Skeletal muscle cell (primary cell): ENCODE measurements around the gene BMPR1A.
A peak's percentile ranks its signal among the peaks of the same experiment; 100 is the strongest.

Experiments used
- DNase-seq: peaks from one replicate; pipeline ENCODE4 v3.0.0-alpha.2; 2010; ENCODE audit warnings: low read depth
- H3K4me3 ChIP-seq: 2 replicates; pipeline ENCODE4 v1.5.1; 2011; ENCODE audit warnings: low read depth, mild to moderate bottlenecking, control low read depth, low read length, moderate library complexity

The BMPR1A gene

GRCh38 chr10:86756511-86757112 is at the start of gene BMPR1A:
TSS of gene BMPR1A (plus strand) at chr10:86756619. CDS start at chr10:86876019, 119,400 bp downstream.
- peak within 1 kb of the TSS; percentile 89 for H3K4me3 ChIP-seq
- no peak for DNase-seq

- no peak for DNase-seq
- H3K4me3 ChIP-seq: no peak overlapping the region
Measured at GRCh38 chr10:86706977-86707376, 49.4 kb upstream of the BMPR1A start.

DNA sequence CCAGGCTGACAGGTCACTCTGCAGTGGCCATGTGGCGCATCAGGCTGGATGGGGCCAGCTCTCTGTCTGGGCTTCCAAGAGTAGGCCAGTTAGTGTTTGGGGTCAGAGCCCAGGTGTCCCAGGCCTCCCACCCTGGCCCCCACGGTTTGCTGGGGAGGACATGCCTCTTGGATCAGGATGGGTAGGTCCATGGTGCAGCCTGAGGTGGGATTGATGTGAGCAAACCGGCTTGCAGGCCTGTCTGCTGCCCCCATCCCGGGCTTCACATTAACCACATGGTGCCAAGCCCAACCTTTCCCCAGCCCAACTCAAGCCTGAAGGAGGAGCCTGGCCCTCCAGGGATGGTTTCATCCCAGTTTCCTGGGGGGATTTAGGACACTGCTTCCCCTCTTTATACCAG is 48.9 kb upstream of the BMPR1A start:
- no peak overlapping the region for H3K4me3 ChIP-seq
- DNase-seq: no peak

DNA sequence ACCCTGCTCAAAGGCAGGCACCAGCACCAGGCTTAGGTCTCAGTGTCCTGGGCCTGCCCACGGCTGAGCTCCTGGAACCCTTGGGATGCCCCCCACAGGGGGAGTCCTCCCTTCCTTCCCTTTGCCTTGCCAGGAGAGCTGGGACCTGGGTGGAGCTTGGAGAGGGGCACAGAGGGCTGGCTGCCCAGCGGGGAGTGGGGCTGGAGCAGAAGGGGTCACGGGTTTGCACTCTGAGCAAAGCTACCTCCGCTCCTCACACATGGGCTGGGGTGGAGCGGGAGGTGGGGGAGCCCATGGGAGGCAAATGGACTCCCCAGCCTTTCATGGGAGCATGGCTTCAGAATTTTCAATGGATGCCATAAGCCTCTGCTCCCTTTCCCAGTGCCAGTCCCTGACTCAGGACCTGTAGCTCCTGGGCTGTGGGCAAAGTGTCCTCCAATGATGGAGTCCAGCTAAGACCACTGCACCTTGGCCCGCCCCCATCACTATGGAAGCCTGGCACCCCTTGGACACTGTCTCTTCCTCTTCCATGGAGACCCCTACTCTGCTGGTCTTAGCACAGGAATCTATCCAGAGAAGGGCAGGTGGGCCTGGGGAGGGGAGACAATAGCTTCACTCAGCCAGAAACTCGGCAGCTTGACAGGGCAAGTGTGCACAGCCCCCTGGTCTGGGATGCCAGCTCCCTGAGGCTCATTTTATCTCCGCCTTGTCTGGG is 48.2 kb upstream of the BMPR1A start:
- no peak for DNase-seq
- no peak overlapping the region for H3K4me3 ChIP-seq

DNA sequence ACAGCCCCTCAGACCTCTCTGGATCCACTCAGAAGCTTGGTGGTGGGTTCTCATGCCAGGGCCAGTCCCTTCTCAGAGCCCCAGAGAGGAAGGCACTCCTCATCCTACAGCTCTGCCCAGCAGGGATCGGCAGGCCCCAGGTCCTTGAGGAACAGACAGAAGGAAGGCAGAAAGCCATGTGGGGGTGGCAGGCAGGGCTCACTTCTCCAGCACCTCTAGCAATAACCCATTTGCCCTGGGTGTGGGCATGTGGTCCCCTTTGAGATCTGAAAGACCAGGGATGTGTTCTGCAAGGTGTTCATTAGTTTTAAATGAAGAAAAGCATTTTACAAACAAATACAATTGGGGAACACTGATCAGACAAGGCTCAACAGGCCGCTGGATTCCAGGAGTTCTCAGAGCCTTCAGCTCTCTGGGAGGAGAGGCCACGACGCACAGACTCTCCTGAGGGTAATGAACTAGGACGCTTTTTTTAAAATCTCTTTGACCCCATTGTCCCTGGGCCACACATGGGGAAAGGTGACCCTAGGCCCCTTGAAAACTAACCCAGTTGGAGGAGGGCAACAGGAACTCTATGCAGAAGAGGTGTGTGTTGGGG is 47.5 kb upstream of the BMPR1A start:
- no peak overlapping the region for H3K4me3 ChIP-seq
- no peak for DNase-seq

- H3K4me3 ChIP-seq: no peak overlapping the region
- DNase-seq: no peak
Measured at GRCh38 chr10:86709396-86710185, 46.8 kb upstream of the BMPR1A start.

DNA sequence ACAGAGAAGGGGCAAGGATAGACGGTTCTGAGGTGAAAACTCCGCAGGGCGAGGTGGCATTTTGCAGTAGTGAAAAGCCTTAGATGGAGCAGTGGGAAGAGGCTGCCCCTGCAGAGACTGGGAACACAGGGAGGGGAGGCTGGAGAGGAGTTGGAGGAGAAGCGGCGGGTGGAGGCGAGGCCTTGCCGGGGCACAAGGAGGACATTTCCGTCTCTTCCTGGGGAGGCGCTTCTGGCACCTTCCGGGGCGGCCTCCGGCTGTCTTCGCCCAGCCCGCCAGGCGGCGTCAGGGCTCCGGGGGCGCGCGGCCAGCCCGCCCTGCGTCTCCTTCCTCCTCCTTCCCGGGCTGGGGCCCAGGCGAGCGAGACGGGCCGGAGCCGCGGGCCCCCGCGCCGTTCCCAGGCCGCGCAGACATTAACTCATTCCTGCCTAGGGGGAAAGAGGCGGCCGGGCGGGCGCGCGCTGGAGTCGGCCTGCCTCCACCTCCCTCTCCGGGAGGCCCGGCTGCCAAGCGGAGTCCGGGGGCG is 45.4 kb upstream of the BMPR1A start:
- peak overlapping the region; percentile 58 for H3K4me3 ChIP-seq
- DNase-seq: peak; percentile 63

GRCh38 chr10:86711513-86712316 is 44.7 kb upstream of the BMPR1A start:
- H3K4me3 ChIP-seq: peak overlapping the region; percentile 58
- DNase-seq: no peak

DNA sequence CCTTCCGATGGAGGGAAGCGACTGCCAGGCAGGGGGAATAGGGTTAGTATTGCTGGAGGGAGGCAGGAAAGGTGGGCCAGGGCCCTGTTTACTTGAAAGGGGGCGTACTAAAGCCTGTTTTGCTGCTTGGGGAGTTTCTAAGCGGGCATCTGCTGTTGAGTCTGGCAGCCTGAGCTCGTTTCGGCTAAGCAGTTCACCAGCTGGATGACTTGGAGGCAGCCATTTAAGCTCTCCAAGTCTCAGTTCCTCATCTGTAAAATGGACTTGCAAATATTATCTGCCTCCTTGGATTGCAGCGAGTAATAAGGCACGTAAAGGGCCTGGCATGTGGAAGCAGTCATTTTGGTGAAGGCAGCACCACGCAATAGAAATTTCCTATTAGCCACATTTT is 44.1 kb upstream of the BMPR1A start:
- peak overlapping the region; percentile 58 for H3K4me3 ChIP-seq
- DNase-seq: no peak

GRCh38 chr10:86715156-86715795 is 41.1 kb upstream of the BMPR1A start:
- no peak overlapping the region for H3K4me3 ChIP-seq
- DNase-seq: no peak

- no peak overlapping the region for H3K4me3 ChIP-seq
- no peak for DNase-seq
Measured at GRCh38 chr10:86715836-86716235, 40.6 kb upstream of the BMPR1A start.

GRCh38 chr10:86716466-86716865 is 40.0 kb upstream of the BMPR1A start:
- no peak overlapping the region for H3K4me3 ChIP-seq
- DNase-seq: no peak

- no peak for DNase-seq
- H3K4me3 ChIP-seq: no peak overlapping the region
Measured at GRCh38 chr10:86718556-86718955, 37.9 kb upstream of the BMPR1A start.

DNA sequence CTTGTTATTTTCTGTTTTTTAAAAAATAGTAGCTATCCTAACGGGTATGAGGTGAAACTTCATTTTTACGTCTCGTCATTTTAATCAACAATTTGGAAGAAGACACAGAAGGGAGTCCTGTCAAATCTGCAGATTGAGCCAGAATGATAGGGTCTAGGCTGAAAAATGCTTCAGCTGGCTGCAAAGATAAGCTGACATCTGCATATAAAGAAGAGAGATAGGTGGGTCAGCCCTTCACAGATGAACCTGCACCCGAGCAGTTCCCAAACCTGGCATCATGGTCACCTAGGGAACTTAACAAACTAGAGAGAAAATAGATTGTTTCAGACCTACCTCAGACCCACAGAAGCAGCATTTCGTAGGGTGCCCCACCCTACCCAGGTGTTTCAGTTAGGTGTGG is 35.2 kb upstream of the BMPR1A start:
- no peak for DNase-seq
- H3K4me3 ChIP-seq: no peak overlapping the region

- no peak overlapping the region for H3K4me3 ChIP-seq
- no peak for DNase-seq
Measured at GRCh38 chr10:86723009-86723408, 33.4 kb upstream of the BMPR1A start.

DNA sequence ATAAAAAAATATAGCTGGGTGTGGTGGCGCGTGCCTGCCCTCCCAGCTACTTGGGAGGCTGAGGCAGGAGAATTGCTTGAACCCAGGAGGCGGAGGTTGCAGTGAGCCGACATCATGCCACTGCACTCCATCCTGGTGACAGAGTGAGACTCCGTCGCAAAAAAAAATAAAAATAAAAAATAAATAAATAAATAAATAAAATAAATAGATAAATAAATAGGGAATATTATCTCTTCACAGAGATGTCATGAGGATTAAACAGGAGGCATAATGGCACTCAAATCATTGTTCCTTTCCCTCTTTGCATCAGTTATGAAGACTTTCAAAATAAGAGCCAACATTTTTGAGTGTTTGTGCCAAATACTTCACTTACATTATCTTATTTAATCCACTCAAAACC is 32.0 kb upstream of the BMPR1A start:
- no peak overlapping the region for H3K4me3 ChIP-seq
- DNase-seq: no peak

DNA sequence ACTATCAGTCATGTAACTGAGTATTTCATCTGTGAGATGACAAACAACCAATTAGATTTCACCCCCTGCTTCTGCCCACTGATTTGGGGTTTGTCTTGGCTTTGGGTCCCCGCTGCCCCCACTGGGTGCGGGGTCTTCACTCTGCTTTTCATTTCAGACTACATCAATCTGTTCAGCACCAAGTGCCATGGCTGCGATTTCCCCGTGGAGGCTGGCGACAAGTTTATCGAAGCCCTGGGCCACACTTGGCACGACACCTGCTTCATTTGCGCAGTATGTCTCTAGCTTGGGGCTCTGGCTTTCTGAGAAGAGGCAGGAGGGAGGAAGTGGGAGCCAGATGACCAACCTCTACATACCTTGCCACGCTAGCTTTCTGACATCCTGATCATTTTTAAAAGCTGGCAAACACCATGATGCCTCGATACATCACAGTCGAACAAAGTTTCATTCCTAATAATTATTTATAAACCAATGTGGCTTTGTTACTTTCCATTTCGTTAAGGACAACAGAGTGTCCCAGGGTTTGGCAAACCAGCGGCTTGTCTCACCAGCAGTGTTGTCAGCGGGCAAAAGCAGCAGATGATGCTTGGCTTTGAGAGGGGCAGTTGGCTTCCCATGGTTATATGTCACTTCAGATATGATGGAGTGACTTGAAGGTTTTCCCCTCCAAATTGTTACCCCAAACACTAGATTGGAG is 30.3 kb upstream of the BMPR1A start:
- no peak for DNase-seq
- no peak overlapping the region for H3K4me3 ChIP-seq

GRCh38 chr10:86726677-86726999 is 29.8 kb upstream of the BMPR1A start:
- no peak overlapping the region for H3K4me3 ChIP-seq
- no peak for DNase-seq
